ENCODE results near the gene ANKRD42.

GRCh38 chr11:83156996-83157593 is 36.4 kb upstream of the ANKRD42 start, which contains the start of gene PCF11:
- TF ChIP-seq GATA3 (IDR thresholded peaks at IDR 0.05; ENCODE audit: low read depth, low read length) (no peak), GATA2 (IDR thresholded peaks at IDR 0.05; ENCODE audit: low read depth, low read length) (no peak)

Measured in SH-SY5Y (cell line).